B cell (primary cell): ENCODE measurements around the gene ITGB2. TPM values are rescaled to one million over a fixed set of nuclear protein-coding genes. Genes with fewer than 3 reads are reported as not detected.

ENCODE experiments used
- ATAC-seq: fragments of 200-7000 bp; cut with Tn5 transposase; one replicate; pipeline ENCODE4 v1.10.0; 2021; ENCODE audit warnings: low read depth, mild to moderate bottlenecking, moderate number of reproducible peaks, moderate library complexity
- CTCF ChIA-PET: fragments of 350-600 bp; sonication (Branson Sonifier 250); formaldehyde crosslinking; loops from one replicate; lab custom pipeline; 2021; ENCODE audit warnings: antibody characterized with exemption, inconsistent platforms; lab: Charles Lee
- POLR2A ChIA-PET: fragments of 350-600 bp; sonication (Branson Sonifier 250); formaldehyde crosslinking; loops from one replicate; lab custom pipeline; 2021; ENCODE audit warnings: antibody characterized with exemption; lab: Charles Lee
- DNase-seq: peaks from one replicate; pipeline ENCODE4 v3.0.0; 2013
- H2AFZ ChIP-seq: 2 replicates; pipeline ENCODE4 v1.6.1; 2012; ENCODE audit warnings: mild to moderate bottlenecking, low read depth, low read length; ENCODE audit not compliant: insufficient read depth, poor library complexity, severe bottlenecking
- H3K27ac ChIP-seq, 2 donors: 1 replicate in 1 of 2; 2 replicates in 1 of 2; pipeline ENCODE4 v1.5.1; 2012 to 2013; ENCODE audit warnings: low read length in 2 of 2, mild to moderate bottlenecking in 2 of 2, moderate library complexity in 1 of 2
- H3K27me3 ChIP-seq, 4 experiments: fragments of 200-600 bp in 1 of 4; sonication (generic) in 1 of 4; replicated peaks in 1 of 4; 1 replicate in 2 of 4; 2 replicates in 2 of 4; pipeline versions ENCODE4 v1.6.1 to v1.7.0; 2013 to 2016; ENCODE audit warnings: low read length in 3 of 4, mild to moderate bottlenecking in 2 of 4, mixed read lengths in 1 of 4, moderate library complexity in 1 of 4; ENCODE audit not compliant: insufficient read depth in 4 of 4, control insufficient read depth in 3 of 4; ENCODE audit errors: control extremely low read depth in 1 of 4
- H3K36me3 ChIP-seq, 2 experiments: replicated peaks in 1 of 2; 1 replicate in 1 of 2; 2 replicates in 1 of 2; pipeline versions ENCODE4 v1.6.1 to v1.7.1; 2013; ENCODE audit warnings: low read length in 1 of 2; ENCODE audit not compliant: insufficient read depth in 2 of 2, control insufficient read depth in 1 of 2; ENCODE audit errors: control extremely low read depth in 1 of 2, extremely low read depth in 1 of 2
- H3K4me1 ChIP-seq, 2 donors: fragments of 200-600 bp in 1 of 2; sonication (generic) in 1 of 2; 1 replicate in 1 of 2; 2 replicates in 1 of 2; pipeline versions ENCODE4 v1.5.1 to v1.6.1; 2013 to 2017; ENCODE audit warnings: low read length in 2 of 2; ENCODE audit not compliant: control insufficient read depth in 2 of 2, insufficient read depth in 2 of 2
- H3K4me2 ChIP-seq: replicated peaks from 2 replicates; pipeline ENCODE3; 2012; ENCODE audit warnings: mild to moderate bottlenecking, low read depth, low read length; ENCODE audit not compliant: poor library complexity, severe bottlenecking
- H3K4me3 ChIP-seq, 5 experiments: fragments of 200-600 bp in 1 of 5; sonication (generic) in 1 of 5; 1 replicate in 3 of 5; 2 replicates in 2 of 5; pipeline versions ENCODE4 v1.5.1 to v1.7.0; 2011 to 2016; ENCODE audit warnings: low read length in 4 of 5, mild to moderate bottlenecking in 4 of 5, low read depth in 2 of 5, control low read depth in 1 of 5, moderate library complexity in 1 of 5; ENCODE audit not compliant: insufficient read depth in 1 of 5; ENCODE audit errors: control extremely low read depth in 1 of 5, extremely low read depth in 1 of 5
- H3K79me2 ChIP-seq: fragments of 200-600 bp; sonication (generic); one replicate; pipeline ENCODE4 v1.6.0; 2016; ENCODE audit warnings: low read length; ENCODE audit not compliant: control insufficient read depth, insufficient read depth
- H3K9ac ChIP-seq: fragments of 200-600 bp; sonication (generic); 2 replicates; pipeline ENCODE4 v1.6.1; 2017; ENCODE audit warnings: mild to moderate bottlenecking, low read length, moderate library complexity
- H3K9me3 ChIP-seq, 3 donors: one replicate each; pipeline versions ENCODE4 v1.6.1 to v1.7.1; 2013; ENCODE audit warnings: low read length in 2 of 3; ENCODE audit not compliant: control insufficient read depth in 2 of 3, insufficient read depth in 1 of 3; ENCODE audit errors: control extremely low read depth in 1 of 3
- H4K20me1 ChIP-seq: 2 replicates; pipeline ENCODE4 v1.6.0; 2012; ENCODE audit warnings: mild to moderate bottlenecking, low read length; ENCODE audit not compliant: insufficient read depth, control insufficient read depth, poor library complexity, severe bottlenecking
- H3K27ac Mint-ChIP-seq: one replicate; pipeline ENCODE4 v1.8.0; 2021; ENCODE audit warnings: mixed read lengths
- H3K27me3 Mint-ChIP-seq: one replicate; pipeline ENCODE4 v1.8.0; 2021; ENCODE audit warnings: mixed read lengths
- H3K4me1 Mint-ChIP-seq: one replicate; pipeline ENCODE4 v1.8.0; 2021; ENCODE audit warnings: mixed read lengths
- H3K4me3 Mint-ChIP-seq: one replicate; pipeline ENCODE4 v1.8.0; 2021; ENCODE audit warnings: mixed read lengths
- H3K9me3 Mint-ChIP-seq: one replicate; pipeline ENCODE4 v1.8.0; 2022; ENCODE audit warnings: mixed read lengths; ENCODE audit not compliant: insufficient read depth
- CTCF ChIP-seq: fragments of 200-600 bp; IDR thresholded peaks from one replicate; pipeline ENCODE4 v1.8.0; 2022; ENCODE audit warnings: antibody characterized with exemption, mild to moderate bottlenecking
- EZH2 ChIP-seq: IDR thresholded peaks from 2 replicates; pipeline ENCODE4 v1.6.1; 2012; ENCODE audit warnings: borderline replicate concordance, low read depth, mild to moderate bottlenecking, moderate library complexity, low read length; ENCODE audit not compliant: insufficient read depth, poor library complexity, severe bottlenecking
- WGBS: methylation state at CpG from one replicate; pipeline ENCODE4 v1.1.5; 2013; ENCODE audit warnings: missing lambda C conversion rate; ENCODE audit not compliant: insufficient coverage; 5-methylcytosine and 5-hydroxymethylcytosine counted together
- intact Hi-C: fragments of 100-400 bp; cut with micrococcal nuclease; formaldehyde crosslinking; loops from one replicate; pipeline ENCODE4 v1.10.0; 2022
- polyA plus RNA-seq: library from polyadenylated mRNA; depleted of rRNA; stranded (reverse); fragments of >200 nt; gene quantifications from 2 replicates; pipeline ENCODE4 v1.2.3, GENCODE V29; 2012
- total RNA-seq, 2 donors: library from RNA; stranded (reverse); fragments of 120-200 nt in 1 of 2; gene quantifications; 1 replicate in 1 of 2; 2 replicates in 1 of 2; pipeline versions ENCODE4 v1.2.3 to v1.2.4, GENCODE V29; 2013 to 2022

Gene ITGB2
- total and polyA plus RNA-seq, 2 donors (not counting 1 experiment from before 2014, with no cell fraction given) = 102 to 368 TPM

GRCh38 chr21:44887807-44888580 is 32.7 kb downstream of the ITGB2 start:
- no peak for DNase-seq
- no peak for ATAC-seq
- intact Hi-C loops = no loop called here
- peak overlapping the region; percentile 20 for H3K27ac Mint-ChIP-seq
- ChIA-PET POLR2A (no interaction called here), CTCF (interaction anchor here (12.5 kb wide), 1 partner anchor 43 kb away, joined by 204 read pairs; no protein-coding TSS in a partner anchor)
- Histone ChIP-seq H3K4me2 (no peak overlapping the region), H3K79me2 (peaks cover 15% of the 10 kb centered on the region), H3K27me3 (no peaks in the 10 kb centered on the region), H3K36me3 (peaks cover 0 to 67% of the 10 kb centered on the region in 2 experiments), H3K4me3 (no peak overlapping the region), H3K27ac (no peak overlapping the region), H4K20me1 (peaks cover 38% of the 10 kb centered on the region), H3K4me1 (peaks cover 3 to 5% of the 10 kb centered on the region in 2 donors), H3K9ac (no peak overlapping the region), H2AFZ (no peak overlapping the region), H3K9me3 (no peaks in the 10 kb centered on the region)
- H3K4me1 Mint-ChIP-seq = peaks cover 5% of the 10 kb centered on the region
- H3K27me3 Mint-ChIP-seq = no peaks in the 10 kb centered on the region
- TF ChIP-seq EZH2 (no peak), CTCF (no peak)
- no peaks in the 10 kb centered on the region for H3K9me3 Mint-ChIP-seq
- 95% methylated on average over 21 of the region's 24 CpGs for WGBS
- no peak overlapping the region for H3K4me3 Mint-ChIP-seq

GRCh38 chr21:44887126-44887806 is 33.4 kb downstream of the ITGB2 start:
- intact Hi-C loops = no loop called here
- H3K27ac ChIP-seq = no peak overlapping the region
- H3K9ac ChIP-seq = no peak overlapping the region
- CTCF ChIA-PET = interaction anchor here (12.5 kb wide), 1 partner anchor 44 kb away, joined by 204 read pairs; no protein-coding TSS in a partner anchor
- TF ChIP-seq EZH2 = no peak
- TF ChIP-seq CTCF = no peak
- H4K20me1 ChIP-seq = peaks cover 36% of the 10 kb centered on the region
- peaks cover 2 to 4% of the 10 kb centered on the region in 2 donors for H3K4me1 ChIP-seq
- Mint-ChIP-seq H3K27ac (peak overlapping the region; percentile 10), H3K4me3 (no peak overlapping the region), H3K4me1 (peaks cover 6% of the 10 kb centered on the region), H3K27me3 (no peaks in the 10 kb centered on the region), H3K9me3 (no peaks in the 10 kb centered on the region)
- 96% methylated on average over 11 of the region's 11 CpGs for WGBS
- DNase-seq (no peak), ATAC-seq (no peak)
- peaks cover 12% of the 10 kb centered on the region for H3K79me2 ChIP-seq
- POLR2A ChIA-PET = no interaction called here
- H3K4me2 ChIP-seq = no peak overlapping the region
- H2AFZ ChIP-seq = no peak overlapping the region
- no peaks in the 10 kb centered on the region for H3K9me3 ChIP-seq
- H3K27me3 ChIP-seq = no peaks in the 10 kb centered on the region
- peaks cover 0 to 67% of the 10 kb centered on the region in 2 experiments for H3K36me3 ChIP-seq
- no peak overlapping the region for H3K4me3 ChIP-seq
